Measurements from ENCODE around the gene UPK2.

The UPK2 gene

GRCh38 chr11:118918128-118918685 lies 37.9 kb upstream of the UPK2 start:
- DNase-seq = no peak

- no peak for DNase-seq
Observed at GRCh38 chr11:118918686-118919280, 37.3 kb upstream of the UPK2 start.

- DNase-seq = no peak
Observed at GRCh38 chr11:118921121-118921928, 34.8 kb upstream of the UPK2 start.

DNA sequence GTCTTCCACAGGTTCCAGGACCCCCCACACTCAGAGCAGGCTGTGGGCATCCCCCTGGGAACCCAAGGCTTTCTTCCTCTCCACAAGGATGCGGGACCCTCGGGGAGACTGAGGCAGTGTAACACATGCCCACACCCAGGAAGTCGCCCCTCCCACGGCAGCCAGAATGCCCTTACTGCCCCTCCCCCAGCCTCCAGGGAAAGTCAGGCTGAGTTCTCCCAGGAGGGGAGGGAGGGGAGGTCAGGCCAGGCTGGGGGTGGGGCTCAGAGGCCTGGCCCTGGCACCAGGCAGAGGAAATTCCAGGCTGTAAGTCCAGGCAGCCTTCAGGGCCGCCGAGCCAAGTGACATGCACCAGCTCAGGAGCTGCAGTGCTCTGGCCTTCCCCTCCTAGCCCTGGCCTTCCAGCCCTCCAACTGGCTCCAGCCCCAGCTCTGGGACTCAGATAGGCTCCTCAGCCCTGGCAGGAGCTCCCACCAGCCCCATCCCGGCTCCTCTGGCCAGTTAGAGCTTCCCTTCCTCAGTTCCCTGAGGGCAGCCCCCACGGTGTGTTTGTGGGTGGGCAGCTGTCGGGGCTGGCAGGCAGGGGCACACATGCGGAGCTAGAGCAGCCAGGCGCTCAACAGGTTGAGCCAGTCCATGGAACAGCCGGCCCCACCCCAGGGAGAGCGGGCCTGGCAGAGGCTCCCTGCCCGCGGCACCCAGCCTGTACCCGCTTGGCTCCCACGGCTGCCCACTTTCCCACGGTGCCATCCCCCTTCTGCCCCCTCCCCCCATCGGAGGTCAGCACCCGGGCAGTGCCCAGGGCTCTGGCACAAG lies 34.0 kb upstream of the UPK2 start:
- no peak for DNase-seq

DNA sequence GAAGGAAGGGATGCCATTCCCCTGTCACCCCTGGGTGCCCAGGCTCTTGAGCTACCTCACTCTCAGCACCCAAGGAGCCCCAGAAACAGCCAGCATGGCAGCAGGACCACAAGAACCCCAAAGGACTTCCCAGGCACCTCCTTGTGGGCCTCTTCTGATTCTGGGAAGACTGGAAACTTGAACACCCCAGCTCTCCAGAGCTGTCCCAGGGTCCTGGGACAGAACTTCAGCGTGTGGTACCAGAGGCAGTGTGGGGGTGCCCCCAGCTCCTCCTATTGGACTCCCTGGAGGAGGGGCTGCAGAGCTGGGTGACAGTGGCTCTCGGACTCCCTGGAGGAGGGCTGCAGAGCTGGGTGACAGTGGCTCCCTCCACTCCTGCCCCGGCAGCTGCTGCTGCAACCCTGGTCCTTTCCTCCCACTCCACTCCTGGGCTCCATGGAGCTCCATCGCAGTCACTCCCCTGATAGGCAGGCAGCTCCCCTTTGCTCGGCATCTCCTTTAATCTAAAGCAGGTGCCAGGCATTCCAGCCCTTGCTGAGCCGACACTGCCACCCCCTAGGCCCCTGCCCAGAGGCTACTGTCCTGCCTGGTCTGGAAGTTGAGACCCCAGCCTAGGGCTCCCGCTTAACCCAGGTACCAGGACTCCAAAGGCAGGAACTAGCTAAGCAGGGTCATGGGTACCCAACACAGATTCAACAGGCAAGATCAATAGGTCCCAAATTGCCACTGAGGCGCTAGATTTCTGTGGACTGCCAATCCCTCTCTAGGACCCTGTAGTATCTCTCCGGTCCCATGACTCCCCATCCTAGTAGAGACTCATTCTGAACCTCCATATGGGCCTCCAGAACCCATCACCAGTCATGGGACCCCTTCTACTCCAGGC lies 33.1 kb upstream of the UPK2 start:
- no peak for DNase-seq

DNA sequence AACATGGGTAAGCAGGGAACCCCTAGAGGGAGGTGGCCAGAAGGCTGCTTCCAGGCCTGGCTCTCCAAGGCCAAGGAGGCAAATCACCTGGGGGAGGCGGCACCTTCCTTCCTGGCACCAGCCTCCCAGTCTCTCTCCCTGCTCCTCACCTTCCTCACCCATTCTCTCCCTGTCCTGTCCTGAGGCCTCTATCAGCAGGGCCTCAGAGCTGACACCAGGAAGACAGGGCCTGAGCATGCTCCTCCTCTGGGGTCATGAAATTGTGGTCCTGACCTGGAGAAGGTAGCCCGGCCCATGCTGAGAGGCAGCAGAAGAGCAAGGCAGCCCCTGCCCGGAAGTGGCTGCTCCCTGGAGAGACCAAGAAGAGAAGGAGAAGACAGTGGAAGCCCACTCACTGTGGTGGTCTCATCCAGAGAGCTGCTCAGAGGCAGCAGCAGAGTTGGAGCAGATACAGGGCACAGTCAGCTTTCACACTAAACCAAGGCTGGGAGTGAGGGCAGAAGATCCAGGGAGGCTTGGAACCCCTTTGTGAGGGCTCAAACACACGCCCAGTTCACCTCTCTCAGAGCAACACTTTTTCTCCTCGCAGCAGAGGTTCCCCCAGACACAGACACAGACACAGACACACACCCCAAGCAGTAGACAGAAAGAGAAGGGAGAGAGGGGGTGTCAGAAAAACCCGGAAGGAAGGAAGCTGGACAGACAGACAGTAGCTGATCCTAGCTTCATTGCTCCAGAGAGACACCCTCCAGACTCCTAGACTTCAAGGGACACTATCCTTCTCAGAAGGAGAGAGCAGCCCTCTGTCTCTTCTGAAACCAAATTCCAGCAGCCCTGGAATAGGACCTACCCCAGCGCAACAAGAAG lies 32.1 kb upstream of the UPK2 start:
- no peak for DNase-seq

DNA sequence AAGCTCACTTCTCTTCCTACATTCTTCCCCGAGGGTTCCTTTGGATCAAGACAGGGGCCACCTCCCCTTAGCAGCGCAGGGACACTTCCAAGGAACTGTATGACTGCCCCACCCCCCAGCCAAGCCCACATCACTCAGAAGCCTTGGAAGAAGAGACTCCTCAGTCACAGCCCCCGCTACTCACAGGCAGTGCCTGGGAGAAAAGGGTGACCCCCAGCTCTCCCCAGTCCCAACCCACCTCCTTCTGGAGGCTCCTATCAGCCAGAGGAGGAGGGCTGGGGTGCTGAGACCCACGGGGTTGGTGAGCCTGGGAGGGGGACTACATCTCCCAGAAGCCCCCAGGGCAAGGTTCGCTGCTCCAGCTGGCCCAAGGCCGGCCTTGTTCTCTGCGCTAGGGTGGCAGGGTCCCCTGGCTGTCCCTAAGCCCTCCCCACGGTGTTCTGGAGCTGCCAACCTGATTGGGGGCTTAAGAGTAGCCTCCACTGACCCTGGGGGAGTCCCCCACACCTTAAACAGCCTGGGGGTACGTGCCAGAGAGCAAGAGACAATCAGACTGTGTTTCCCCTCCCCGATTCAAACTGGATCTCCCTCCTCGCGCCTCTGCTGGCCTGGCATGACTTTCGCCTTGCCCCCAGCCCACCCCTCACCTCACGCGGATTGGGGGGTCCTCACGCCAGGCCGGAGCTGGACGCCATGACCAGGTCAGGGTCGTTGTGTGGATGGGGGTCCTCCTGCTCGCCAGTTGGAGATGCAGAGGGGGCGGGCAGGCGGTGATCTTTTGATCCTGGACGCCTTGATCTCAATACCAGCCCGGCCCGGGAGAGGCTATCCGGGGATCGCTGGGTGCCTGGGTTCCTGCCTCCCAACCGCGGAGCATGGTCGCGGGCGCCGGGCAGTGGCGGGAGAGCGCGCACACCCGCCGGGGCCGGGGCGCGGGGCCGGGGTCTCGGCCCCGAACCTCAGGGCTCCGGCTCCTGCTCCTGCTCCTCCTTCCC lies 31.2 kb upstream of the UPK2 start:
- DNase-seq = no peak

DNA sequence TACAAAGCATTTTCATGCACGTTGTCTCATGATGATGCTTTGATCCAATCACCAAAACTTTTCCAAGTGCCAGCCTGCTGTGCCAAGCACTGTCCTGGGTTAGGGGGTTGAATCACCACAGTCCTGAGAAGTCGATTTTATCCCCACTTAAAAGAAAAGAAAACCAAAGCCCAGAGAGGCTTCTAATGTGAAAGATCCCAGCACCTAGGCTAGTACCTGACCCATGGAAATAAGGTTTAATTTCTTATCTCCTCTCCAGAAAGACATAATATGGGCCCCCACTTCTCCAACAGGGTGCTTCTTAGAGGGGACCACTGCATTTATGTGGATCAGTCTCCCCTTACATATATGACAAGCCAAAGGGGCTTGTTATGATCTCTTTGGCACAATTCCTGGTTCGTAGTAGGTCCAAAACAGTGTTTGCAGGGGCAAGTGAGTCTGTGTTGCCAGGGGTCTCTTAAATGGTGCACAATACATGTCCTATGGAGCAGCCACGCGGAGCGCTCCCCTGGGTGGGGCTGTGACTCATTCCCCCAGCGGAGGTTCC lies 28.5 kb upstream of the UPK2 start:
- DNase-seq = no peak

DNA sequence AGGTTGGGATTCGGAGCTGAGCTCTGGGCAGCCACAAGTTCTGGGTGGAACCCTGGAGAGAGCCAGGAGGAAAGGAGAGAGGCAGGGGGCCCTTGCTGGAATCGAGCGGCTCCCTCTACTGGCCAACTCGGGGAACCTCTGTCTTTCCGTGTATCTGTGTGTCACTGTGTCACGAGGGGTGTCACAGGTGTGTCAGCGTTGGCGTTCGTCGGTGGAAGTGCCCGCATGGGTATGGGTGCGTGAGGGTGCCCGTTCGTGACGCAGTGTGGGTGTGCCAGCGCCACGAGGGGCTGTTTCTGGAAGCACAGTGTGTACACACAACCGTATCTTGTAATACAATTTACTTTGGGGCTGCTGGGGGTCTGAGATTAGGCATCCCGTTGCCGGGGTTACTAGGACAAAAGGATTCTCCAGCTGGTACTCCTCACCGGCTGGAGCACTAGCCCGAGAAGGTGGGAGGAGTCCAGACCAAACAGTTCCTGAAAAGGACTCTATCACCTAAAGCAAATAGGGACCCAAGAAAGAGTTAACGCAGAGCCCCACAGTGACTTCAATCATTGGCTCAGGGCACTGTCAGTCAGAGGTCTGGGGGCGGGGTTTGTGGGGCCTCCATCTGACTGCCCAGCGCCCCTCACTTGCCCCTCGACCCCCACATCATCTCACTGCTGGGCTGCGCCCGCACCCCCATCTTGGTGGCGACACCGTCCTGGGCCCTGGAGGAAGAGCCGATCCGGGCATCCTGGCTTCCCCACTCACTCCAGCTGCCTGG lies 27.8 kb upstream of the UPK2 start:
- DNase-seq = peak; percentile 62

GRCh38 chr11:118928870-118929500 lies 27.1 kb upstream of the UPK2 start:
- DNase-seq = no peak

GRCh38 chr11:118929501-118930093 lies 26.5 kb upstream of the UPK2 start:
- peak; percentile 68 for DNase-seq

DNA sequence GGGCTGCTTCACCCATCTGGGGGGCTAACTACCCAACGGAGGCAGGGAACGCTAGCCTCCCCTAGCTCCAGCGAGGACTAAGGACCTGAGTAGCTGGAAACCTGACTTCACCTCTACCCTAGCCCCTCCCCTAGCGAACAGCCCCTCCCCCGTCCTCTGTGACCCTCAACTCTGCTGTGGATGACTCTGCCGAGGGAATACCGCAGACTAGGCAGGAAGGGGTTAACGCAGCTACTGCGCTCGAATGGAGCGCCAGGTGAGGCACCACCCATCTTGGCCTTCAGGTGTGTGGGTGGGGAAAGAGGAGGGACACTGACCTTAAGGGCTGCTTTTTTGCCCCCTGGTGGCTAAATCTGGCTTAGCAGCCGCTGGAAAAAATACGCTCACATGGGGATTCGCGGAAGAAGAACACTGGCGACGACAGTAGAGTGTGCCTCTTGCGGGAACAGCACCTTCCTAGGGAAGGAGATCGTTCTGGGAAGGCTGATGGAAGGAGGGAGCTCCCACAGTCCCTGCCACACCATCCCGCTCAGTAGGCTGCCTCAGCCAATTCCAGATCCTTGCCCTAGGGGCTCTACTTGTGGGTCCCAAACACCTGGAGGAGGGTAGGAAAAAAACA lies 25.9 kb upstream of the UPK2 start:
- peak; percentile 58 for DNase-seq

GRCh38 chr11:118931571-118931970 lies 24.5 kb upstream of the UPK2 start:
- no peak for DNase-seq

DNA sequence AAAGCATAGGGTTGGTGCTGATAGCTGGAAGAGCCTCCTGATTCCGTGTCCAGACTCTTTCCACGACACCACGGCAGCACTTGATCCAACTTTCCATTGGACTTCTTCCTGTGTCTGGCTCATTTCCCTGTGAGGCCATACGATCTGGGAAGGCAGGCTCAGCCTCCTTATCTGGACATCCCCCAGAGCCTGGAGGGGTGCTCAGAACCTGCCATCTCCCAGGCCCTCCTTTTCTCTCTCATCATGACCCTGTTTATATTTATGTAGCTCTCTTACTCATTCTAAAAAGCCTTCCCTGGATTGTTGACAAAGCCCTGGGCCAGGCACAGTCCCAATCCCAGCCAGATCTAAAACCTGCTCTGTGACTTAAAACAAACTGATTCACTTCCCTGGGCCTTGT lies 22.6 kb upstream of the UPK2 start:
- DNase-seq = no peak

DNA sequence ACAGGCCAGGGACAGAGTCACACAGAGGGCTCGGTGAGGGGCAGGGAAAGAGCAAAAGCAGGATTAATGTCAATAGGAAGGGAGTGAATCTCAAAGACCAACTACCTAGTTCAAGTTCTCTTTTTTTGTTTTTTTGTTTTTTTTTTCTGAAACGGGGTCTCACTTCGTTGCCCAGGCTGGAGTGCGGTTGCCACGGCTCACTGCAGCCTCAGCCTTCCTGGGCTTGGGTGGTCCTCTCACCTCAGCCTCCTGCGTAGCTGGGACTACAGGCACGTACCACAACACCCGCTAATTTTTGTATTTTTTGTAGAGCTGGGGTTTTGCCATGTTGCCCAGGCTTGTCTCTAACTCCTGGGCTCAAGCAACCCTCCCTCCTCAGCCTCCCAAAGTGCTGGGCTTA lies 20.7 kb upstream of the UPK2 start:
- DNase-seq = no peak

- no peak for DNase-seq
Observed at GRCh38 chr11:118938491-118939403, 17.4 kb upstream of the UPK2 start.
